ENCODE data around the gene DCLK1.

DNA sequence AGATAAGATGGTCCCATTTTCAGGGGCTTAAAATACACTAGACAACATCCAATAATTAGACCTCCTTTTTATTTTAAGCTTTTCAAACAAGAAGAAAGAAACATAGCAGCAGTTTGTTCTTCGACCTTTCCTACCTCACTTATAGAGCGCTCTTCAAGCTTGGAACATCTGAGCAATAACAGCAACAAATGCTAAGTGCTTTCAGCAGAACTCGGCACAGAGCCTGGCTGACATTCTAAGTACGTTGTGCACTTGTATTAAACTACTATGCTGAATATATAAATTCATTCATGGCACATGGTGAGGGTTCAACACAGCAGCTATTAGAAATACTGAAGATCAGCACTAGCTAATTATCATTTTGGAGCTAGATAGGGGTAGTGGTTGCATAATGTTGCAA, 398.6 kb downstream of the DCLK1 start:
- TF ChIP-seq, protein P1, sequence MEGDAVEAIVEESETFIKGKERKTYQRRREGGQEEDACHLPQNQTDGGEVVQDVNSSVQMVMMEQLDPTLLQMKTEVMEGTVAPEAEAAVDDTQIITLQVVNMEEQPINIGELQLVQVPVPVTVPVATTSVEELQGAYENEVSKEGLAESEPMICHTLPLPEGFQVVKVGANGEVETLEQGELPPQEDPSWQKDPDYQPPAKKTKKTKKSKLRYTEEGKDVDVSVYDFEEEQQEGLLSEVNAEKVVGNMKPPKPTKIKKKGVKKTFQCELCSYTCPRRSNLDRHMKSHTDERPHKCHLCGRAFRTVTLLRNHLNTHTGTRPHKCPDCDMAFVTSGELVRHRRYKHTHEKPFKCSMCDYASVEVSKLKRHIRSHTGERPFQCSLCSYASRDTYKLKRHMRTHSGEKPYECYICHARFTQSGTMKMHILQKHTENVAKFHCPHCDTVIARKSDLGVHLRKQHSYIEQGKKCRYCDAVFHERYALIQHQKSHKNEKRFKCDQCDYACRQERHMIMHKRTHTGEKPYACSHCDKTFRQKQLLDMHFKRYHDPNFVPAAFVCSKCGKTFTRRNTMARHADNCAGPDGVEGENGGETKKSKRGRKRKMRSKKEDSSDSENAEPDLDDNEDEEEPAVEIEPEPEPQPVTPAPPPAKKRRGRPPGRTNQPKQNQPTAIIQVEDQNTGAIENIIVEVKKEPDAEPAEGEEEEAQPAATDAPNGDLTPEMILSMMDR (IDR thresholded peaks at IDR 0.05) = no peak
- TF ChIP-seq POLR2A (IDR thresholded peaks at IDR 0.05) = no peak

All from lower leg skin (tissue), 3 donors.